Calu3 (cell line): ENCODE results near the gene SLC27A3. TPM values are rescaled to one million over a fixed set of nuclear protein-coding genes. Genes with fewer than 3 reads are reported as not detected.
"Not testable (repeated sequence)": the region's sequence is repeated elsewhere in the genome, so short reads cannot be mapped to it uniquely, and the experiment has no call there.

Experiments used
- BruUV-seq: library from RNA; stranded (reverse); fragments of 400-500 nt; replicated peaks from 2 replicates; lab custom pipeline; 2021; lab: Mats Ljungman, UMichigan
- CTCF ChIA-PET: fragments of 300-600 bp; sonication (Branson Sonifier 250); formaldehyde crosslinking; loops from one replicate; lab custom pipeline; 2022; ENCODE audit warnings: antibody characterized with exemption; lab: Charles Lee
- DNase-seq: peaks from one replicate; pipeline ENCODE4 v3.0.0; 2022
- H3K27ac Mint-ChIP-seq: one replicate; pipeline ENCODE4 v1.8.0; 2022; ENCODE audit warnings: mixed read lengths; ENCODE audit not compliant: unreplicated experiment
- H3K27me3 Mint-ChIP-seq: one replicate; pipeline ENCODE4 v1.8.0; 2022; ENCODE audit warnings: mixed read lengths; ENCODE audit not compliant: unreplicated experiment
- H3K36me3 Mint-ChIP-seq: one replicate; pipeline ENCODE4 v1.8.0; 2022; ENCODE audit warnings: mild to moderate bottlenecking, moderate library complexity, mixed read lengths; ENCODE audit not compliant: insufficient read depth, unreplicated experiment
- H3K4me1 Mint-ChIP-seq: one replicate; pipeline ENCODE4 v1.8.0; 2022; ENCODE audit warnings: mild to moderate bottlenecking, low read depth, mixed read lengths; ENCODE audit not compliant: unreplicated experiment
- H3K4me3 Mint-ChIP-seq: one replicate; pipeline ENCODE4 v1.8.0; 2022; ENCODE audit warnings: mild to moderate bottlenecking, low read depth, moderate library complexity, mixed read lengths; ENCODE audit not compliant: unreplicated experiment
- H3K9me3 Mint-ChIP-seq: one replicate; pipeline ENCODE4 v1.8.0; 2022; ENCODE audit warnings: low read depth, mixed read lengths; ENCODE audit not compliant: unreplicated experiment
- CTCF ChIP-seq: fragments of 200-600 bp; IDR thresholded peaks from one replicate; pipeline ENCODE4 v1.8.0; 2022; ENCODE audit warnings: antibody characterized with exemption; ENCODE audit not compliant: unreplicated experiment
- intact Hi-C: fragments of 100-400 bp; cut with micrococcal nuclease; formaldehyde crosslinking; loops from one replicate; pipeline ENCODE4 v1.10.0; 2022; ENCODE audit not compliant: unreplicated experiment
- total RNA-seq: library from RNA; stranded (reverse); gene quantifications from 2 replicates; pipeline ENCODE4 v1.2.3, GENCODE V29; 2022

Gene SLC27A3
- total RNA-seq, 1 experiment from 2014 or later = 11.9 TPM

GRCh38 chr1:153778824-153779519 is 3.8 kb downstream of the SLC27A3 start:
- Mint-ChIP-seq H3K9me3 (no peaks in the 10 kb centered on the region), H3K27me3 (peaks cover 14% of the 10 kb centered on the region), H3K36me3 (peaks cover 31% of the 10 kb centered on the region), H3K27ac (no peak overlapping the region), H3K4me3 (no peak overlapping the region), H3K4me1 (peaks cover 6% of the 10 kb centered on the region)
- no TSS peak for BruUV-seq
- intact Hi-C loops = no loop called here
- no peak for TF ChIP-seq CTCF
- CTCF ChIA-PET = no interaction called here
- DNase-seq = no peak

GRCh38 chr1:153779781-153780541 is 4.8 kb downstream of the SLC27A3 start:
- DNase-seq = no peak
- H3K27ac Mint-ChIP-seq = no peak overlapping the region
- peaks cover 23% of the 10 kb centered on the region for H3K36me3 Mint-ChIP-seq
- no peaks in the 10 kb centered on the region for H3K9me3 Mint-ChIP-seq
- no TSS peak for BruUV-seq
- H3K4me1 Mint-ChIP-seq = peaks cover 1% of the 10 kb centered on the region
- H3K27me3 Mint-ChIP-seq = peaks cover 14% of the 10 kb centered on the region
- CTCF ChIA-PET = no interaction called here
- no peak for TF ChIP-seq CTCF
- H3K4me3 Mint-ChIP-seq = no peak overlapping the region
- intact Hi-C loops = no loop called here

GRCh38 chr1:153780551-153780950 is 5.3 kb downstream of the SLC27A3 start:
- Mint-ChIP-seq H3K27ac (no peak overlapping the region), H3K27me3 (peaks cover 14% of the 10 kb centered on the region), H3K4me3 (no peak overlapping the region), H3K36me3 (peaks cover 17% of the 10 kb centered on the region), H3K9me3 (no peaks in the 10 kb centered on the region), H3K4me1 (no peaks in the 10 kb centered on the region)
- TF ChIP-seq CTCF = no peak
- CTCF ChIA-PET = interaction anchor here (0.7 kb wide), 2 partner anchors 9 to 185 kb away, joined by 3 read pairs; no protein-coding TSS in a partner anchor
- intact Hi-C loops = no loop called here
- no TSS peak for BruUV-seq
- no peak for DNase-seq

- H3K27ac Mint-ChIP-seq, BruUV-seq, H3K9me3 Mint-ChIP-seq, H3K4me1 Mint-ChIP-seq, H3K4me3 Mint-ChIP-seq, DNase-seq, H3K36me3 Mint-ChIP-seq, intact Hi-C loops: not testable (repeated sequence)
- H3K27me3 Mint-ChIP-seq = peaks cover 22% of the 10 kb centered on the region
- CTCF ChIA-PET = interaction anchor here (0.6 to 0.7 kb wide), 2 partner anchors 50 to 234 kb away, joined by 3 to 5 read pairs; no protein-coding TSS in a partner anchor
These were observed 7.4 kb downstream of the SLC27A3 start for GRCh38 chr1:153782648-153783047.
